HG03045 (cell line): ENCODE data around the gene GFPT1.

Experiments used
- ATAC-seq: cut with Tn5 transposase; IDR thresholded peaks from one replicate; pipeline ENCODE4 v1.9.1; 2021; ENCODE audit warnings: mild to moderate bottlenecking, moderate library complexity; ENCODE audit not compliant: unreplicated experiment

The GFPT1 gene

GRCh38 chr2:69330781-69331180, 56.2 kb downstream of the GFPT1 start:
- no peak for ATAC-seq

DNA sequence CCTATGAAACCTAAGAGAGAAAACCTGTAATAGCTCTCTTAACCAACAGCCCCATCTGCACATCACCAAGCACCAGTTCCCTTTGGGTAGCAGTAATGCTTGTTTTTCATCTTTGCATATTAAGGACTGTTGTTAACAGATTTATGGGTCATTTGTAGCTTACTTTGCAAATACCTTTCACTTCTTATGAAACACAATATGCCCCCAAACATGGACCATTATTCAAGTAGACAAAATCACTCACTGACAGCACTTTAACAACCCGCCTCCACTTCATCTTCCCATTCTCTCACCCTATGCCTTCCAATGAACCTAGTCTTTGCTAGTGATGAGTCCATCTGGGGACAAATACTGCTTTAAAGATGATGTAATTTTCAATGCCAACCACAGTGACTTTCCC, 64.4 kb downstream of the GFPT1 start:
- ATAC-seq: no peak

DNA sequence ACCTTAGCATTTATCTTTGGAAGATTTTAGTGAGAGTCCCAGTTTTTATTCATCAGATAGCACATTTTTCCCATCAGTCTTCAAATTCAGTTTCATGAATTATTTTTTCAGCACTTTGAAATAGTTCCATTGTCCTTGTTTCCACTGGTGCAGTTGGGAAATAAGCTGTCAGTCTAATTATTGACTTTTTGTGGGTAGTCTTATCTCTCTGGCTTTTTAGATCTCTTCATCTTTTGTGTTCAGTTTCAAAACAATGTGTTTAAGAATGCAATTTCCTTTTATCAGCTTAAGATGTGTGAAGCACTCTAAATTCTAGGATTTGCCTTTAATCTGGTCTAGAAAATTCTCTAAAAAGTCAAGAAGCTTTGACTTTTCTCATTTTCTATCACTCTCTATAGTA, 70.5 kb downstream of the GFPT1 start:
- ATAC-seq: no peak

GRCh38 chr2:69315160-69315761, 71.8 kb downstream of the GFPT1 start:
- ATAC-seq: no peak

DNA sequence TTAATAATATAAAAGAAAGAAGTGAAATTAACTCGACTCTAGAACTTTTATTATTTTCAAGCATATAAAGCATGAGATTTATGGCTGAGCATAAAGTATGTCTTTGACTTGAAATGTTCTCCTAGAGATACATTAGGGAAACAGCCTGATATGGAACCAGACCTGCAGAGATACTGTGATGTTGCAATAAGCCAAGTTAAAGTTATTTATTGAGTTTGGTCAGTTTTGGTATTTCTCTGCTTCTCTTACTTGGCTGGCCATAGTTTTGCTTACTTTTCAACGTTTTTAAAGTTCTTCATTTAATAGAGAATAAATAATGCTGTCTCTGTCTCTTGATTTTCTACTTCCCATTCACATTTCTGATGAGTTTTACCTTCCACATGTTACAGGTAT, 76.0 kb downstream of the GFPT1 start:
- no peak for ATAC-seq

- no peak for ATAC-seq
Observed at GRCh38 chr2:69310111-69311023, 76.7 kb downstream of the GFPT1 start.

DNA sequence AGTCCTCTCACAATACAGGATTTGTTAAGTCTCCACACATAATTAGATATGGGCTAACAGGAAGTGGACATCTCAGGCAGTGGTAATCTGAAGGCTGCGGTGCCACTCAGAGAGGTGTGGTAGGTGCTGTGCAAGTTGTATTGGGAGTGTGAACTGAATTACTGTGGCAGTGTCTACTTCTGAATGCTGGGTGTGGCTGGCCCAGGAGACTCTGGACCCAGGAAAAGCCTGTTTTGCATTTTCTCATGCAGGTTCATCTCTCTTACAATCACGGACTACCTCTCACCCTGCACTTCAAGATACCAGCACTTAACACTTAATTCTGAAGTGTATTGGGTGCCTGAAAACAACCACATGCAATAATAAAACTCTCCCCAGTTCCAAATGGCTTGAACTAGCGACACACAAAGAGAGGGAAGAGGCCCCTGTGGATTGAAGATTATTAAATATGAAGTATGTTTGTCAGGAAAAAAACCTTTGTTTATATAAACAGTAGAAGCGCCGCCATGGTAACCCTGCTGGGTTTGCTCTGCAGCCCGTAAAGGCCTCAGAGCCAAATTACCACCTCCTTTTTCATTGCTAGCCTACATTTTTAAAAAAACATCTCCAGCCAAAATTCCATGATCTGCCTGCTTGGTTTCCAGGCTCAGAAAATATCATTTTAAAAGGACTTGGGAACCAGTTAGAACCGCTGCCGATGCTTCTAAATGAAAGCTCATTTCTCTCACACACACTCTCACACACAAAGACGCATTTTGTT, 77.5 kb downstream of the GFPT1 start:
- no peak for ATAC-seq

GRCh38 chr2:69308338-69308737, 78.7 kb downstream of the GFPT1 start:
- no peak for ATAC-seq

DNA sequence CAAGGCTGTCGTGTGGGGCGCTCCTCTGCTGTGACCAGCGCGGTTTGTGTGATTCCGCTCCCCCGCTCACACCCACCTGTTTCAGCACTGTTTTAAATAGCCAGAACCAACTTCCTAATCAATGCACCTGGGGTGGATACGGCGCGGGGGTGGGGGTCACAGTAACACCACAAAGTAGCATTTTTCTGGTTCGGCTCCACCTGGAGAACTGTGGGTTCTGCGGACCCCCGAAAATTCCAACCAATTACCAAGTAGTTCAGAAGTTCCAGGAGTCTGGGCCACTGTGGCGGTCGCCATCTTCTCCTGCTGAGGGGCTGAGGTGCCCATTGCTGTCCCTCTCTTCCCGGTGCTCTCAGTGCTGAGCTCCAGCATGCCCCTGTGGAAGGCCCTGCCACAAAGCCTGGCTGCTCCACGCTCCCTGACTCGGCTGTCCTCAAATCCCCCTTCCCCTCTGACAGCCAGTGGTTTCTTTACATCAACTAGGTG, 79.4 kb downstream of the GFPT1 start:
- no peak for ATAC-seq

DNA sequence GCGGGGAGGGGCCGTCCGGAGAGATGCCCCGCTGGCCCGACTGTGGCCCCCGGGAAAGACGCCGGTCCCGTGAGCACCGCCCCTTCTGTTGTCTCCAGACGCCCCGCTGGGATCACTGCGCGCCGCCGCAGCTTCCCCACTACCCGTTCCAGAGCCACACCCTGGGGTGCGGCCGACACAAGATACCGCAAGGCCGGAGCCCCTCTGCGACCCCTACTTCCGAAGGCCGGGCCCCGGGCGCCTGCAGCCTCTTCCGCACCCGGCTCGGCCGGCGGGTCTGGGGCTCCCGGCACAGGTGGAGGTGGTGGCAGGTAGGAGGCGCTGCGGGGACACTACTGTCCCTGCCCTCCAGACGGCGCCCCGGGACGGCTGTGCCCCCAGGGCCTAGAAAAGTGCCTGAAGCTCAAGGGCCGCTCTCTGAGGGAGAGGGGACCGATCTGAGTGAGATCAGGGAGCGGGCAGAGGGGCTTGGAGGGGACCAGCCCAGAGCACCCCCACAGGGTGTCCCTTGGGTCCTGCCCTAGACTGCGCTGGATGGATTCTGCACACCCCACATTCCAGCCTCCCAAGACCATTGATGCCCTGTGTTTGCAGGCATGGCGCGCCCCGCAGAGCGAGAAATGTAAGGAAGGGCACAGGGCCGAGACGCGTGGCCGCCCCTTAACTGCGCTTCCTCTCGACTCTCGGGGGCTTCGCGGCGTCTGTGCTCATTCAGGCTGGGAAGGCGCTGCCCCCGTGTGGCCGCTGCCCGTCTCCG, 80.0 kb downstream of the GFPT1 start:
- ATAC-seq: peak; percentile 81

DNA sequence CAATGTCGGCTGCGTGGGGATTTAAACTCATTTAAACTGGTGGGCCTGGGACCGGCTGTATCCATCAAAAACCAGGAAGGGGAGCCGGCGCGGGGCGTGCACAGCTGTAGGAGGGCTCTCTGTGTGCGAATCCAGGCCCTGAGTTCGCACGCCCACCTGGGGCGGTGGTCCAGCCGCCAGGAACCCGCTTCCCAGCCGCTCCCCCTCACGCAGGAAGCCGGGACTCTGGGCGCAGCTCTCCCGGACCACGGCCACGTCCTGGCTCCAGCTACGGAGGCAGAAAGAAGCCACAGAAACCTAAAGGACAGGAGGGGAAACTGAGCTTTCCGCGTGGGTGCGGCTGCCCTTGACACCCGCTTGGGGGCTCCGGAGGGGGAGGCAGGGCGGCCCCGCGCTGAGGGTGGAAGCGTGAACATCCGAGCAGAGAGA, 80.6 kb downstream of the GFPT1 start:
- ATAC-seq: no peak

DNA sequence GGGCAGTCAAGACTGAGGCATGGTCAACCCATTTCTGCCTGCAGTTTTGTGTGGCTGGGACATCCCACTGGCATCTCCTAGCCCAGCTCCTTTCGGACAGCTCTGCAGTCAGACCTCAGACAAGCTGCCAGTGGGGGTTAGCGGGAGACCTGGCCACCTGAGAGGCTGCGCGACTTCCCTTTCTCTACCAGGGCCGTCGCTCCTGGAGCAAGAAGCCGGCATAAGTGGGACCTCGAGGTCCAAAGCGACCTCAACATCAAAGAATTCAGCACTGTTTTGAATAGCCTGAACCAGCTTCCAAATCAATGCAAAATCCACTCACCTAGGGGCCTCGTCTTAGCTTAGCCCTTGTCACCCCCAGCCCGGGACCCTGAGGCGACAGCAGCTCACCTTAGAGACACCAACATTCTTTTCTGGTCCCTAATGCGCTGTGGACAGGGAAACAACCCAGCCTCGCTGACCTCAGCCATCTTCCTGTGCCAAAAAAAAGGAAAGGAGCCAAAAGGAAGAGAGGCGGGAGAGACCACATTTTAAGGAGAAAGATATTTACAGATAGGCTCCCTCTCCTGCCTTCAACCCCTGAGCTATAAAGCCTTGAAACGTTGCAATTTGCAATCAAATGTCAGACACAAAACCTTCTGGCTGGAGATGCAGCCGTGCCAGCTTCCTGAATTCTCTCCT, 81.2 kb downstream of the GFPT1 start:
- no peak for ATAC-seq

DNA sequence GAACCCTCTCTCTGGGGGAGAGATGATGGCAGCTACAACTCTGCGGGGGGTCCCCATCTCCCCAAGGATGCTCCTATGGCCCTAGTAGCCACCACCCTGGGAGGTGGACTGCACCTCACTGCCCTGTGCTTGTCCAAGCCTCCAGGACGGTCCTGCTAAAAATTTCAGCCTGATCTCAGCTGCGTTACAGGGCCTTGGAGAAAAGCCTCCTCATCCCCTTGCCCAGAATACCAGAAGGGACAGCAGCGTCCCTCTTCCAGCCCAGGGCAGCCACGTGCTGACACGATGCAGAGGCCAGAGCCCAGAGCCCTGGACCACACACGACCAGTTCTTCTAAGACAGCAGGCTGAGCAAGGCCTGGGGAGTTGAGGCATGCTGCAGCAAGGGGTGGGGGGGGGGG, 81.9 kb downstream of the GFPT1 start:
- no peak for ATAC-seq

DNA sequence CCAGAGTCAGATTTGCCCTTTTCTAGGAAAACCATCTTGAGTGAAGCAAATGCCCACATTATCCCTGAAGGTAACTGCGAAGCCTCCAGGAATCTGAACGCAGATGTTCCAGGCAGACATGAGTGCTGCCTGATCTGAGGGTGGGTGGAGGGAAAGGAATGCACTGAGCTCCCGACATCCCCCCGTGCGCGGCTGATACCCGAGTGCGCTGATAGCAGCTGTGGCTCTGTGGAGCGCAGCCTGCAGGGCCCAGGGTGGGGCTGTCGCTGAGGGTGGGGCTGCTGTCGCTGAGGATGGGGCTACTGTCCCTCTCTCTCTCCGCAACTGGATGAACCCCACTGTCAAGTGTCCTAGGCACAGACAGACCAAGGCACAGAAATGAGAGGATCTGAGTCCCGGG, 82.4 kb downstream of the GFPT1 start:
- no peak for ATAC-seq

DNA sequence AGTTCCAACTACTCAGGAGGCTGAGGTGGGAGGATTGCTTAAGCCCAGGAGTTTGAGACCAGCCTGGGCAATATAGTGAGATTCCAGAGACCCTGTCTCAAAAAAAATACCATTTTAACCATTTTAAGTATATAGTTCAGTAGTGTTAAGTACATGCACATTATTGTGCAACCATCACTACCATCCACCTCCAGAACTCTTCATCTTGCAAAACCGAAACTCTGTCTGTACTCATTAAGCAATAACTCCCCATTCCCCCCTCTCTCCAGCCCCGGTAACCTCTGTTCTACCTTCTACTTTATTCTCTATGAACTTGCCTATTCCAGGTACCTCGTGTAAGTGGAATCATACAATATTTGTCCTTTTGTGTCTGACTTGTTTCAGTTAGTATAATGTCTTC, 86.4 kb downstream of the GFPT1 start:
- no peak for ATAC-seq

DNA sequence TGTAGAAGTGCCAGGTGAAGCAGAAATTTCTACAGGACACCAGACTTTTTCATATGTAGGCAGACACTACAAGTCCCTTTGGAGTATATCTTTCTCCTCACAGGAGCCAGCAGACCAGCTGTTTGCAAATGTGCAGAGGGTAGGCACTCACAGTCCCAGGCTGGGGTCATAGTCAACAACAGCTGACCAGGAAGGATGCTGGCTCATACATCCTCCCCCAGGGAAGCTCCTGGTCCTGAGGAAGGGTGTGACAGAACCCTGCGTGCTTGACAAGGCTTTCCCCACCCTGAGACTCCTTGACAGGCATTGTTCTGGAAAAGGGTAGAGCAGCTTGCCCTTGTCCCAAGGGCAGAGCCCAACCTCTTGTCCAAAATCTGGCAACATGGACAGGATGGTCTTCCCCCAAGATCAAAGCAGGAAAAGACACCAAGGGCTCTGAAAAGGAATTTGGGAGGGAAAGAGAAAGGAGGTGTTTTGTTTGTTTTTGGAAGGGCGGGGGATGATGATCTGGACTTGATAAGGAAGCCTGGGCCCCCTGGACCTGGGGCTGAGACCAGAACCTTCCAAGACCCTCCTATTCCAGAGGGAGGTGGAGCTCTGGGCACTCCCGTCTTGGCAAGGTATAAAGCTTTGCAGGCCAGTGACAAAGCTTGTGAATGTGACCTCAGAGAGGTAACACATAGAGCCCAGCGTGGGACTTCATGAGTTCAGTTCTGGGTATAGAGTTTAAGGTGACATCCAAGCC, 87.1 kb downstream of the GFPT1 start:
- ATAC-seq: no peak

GRCh38 chr2:69298862-69299261, 88.2 kb downstream of the GFPT1 start:
- no peak for ATAC-seq

- no peak for ATAC-seq
Observed at GRCh38 chr2:69298261-69298660, 88.8 kb downstream of the GFPT1 start.

GRCh38 chr2:69297216-69297615, 89.8 kb downstream of the GFPT1 start:
- no peak for ATAC-seq

GRCh38 chr2:69296421-69296820, 90.6 kb downstream of the GFPT1 start:
- ATAC-seq: no peak
